GM21390 (cell line): ENCODE measurements around the gene LYSMD4.

Source experiments
- ATAC-seq: cut with Tn5 transposase; IDR thresholded peaks from one replicate; pipeline ENCODE4 v1.9.1; 2021; ENCODE audit not compliant: unreplicated experiment

Gene LYSMD4

GRCh38 chr15:99731336-99732123 is 1.7 kb downstream of the LYSMD4 start:
- ATAC-seq, result no peak

- no peak for ATAC-seq
Observed at GRCh38 chr15:99729920-99730319, 3.3 kb downstream of the LYSMD4 start.

- no peak for ATAC-seq
Observed at GRCh38 chr15:99729327-99729726, 3.9 kb downstream of the LYSMD4 start.

- no peak for ATAC-seq
Observed at GRCh38 chr15:99728916-99729315, 4.3 kb downstream of the LYSMD4 start.

GRCh38 chr15:99727733-99728132 is 5.5 kb downstream of the LYSMD4 start:
- ATAC-seq, result no peak

GRCh38 chr15:99727330-99727729 is 5.9 kb downstream of the LYSMD4 start:
- no peak for ATAC-seq

GRCh38 chr15:99726333-99726732 is 6.9 kb downstream of the LYSMD4 start:
- ATAC-seq, result no peak

- no peak for ATAC-seq
Observed at GRCh38 chr15:99722406-99722805, 10.8 kb downstream of the LYSMD4 start.

- ATAC-seq, result no peak
Observed at GRCh38 chr15:99721896-99722295, 11.3 kb downstream of the LYSMD4 start.

GRCh38 chr15:99721104-99721778 is 12.0 kb downstream of the LYSMD4 start:
- no peak for ATAC-seq

- no peak for ATAC-seq
Observed at GRCh38 chr15:99720533-99720932, 12.7 kb downstream of the LYSMD4 start.

- peak; percentile 86 for ATAC-seq
Observed at GRCh38 chr15:99719096-99719541, 14.1 kb downstream of the LYSMD4 start.

- no peak for ATAC-seq
Observed at GRCh38 chr15:99718421-99718820, 14.8 kb downstream of the LYSMD4 start.

- ATAC-seq, result peak; percentile 24
Observed at GRCh38 chr15:99717161-99718009, 15.9 kb downstream of the LYSMD4 start.

GRCh38 chr15:99716540-99717095 is 16.6 kb downstream of the LYSMD4 start:
- no peak for ATAC-seq

GRCh38 chr15:99712415-99712814 is 20.8 kb downstream of the LYSMD4 start:
- ATAC-seq, result no peak

GRCh38 chr15:99711625-99712024 is 21.6 kb downstream of the LYSMD4 start:
- no peak for ATAC-seq

GRCh38 chr15:99709243-99709986 is 23.8 kb downstream of the LYSMD4 start:
- ATAC-seq, result no peak

GRCh38 chr15:99708563-99708962 is 24.7 kb downstream of the LYSMD4 start:
- no peak for ATAC-seq

GRCh38 chr15:99707473-99708270 is 25.6 kb downstream of the LYSMD4 start:
- ATAC-seq, result no peak
